Measurements from ENCODE around the gene AGRN.

AGRN gene

DNA sequence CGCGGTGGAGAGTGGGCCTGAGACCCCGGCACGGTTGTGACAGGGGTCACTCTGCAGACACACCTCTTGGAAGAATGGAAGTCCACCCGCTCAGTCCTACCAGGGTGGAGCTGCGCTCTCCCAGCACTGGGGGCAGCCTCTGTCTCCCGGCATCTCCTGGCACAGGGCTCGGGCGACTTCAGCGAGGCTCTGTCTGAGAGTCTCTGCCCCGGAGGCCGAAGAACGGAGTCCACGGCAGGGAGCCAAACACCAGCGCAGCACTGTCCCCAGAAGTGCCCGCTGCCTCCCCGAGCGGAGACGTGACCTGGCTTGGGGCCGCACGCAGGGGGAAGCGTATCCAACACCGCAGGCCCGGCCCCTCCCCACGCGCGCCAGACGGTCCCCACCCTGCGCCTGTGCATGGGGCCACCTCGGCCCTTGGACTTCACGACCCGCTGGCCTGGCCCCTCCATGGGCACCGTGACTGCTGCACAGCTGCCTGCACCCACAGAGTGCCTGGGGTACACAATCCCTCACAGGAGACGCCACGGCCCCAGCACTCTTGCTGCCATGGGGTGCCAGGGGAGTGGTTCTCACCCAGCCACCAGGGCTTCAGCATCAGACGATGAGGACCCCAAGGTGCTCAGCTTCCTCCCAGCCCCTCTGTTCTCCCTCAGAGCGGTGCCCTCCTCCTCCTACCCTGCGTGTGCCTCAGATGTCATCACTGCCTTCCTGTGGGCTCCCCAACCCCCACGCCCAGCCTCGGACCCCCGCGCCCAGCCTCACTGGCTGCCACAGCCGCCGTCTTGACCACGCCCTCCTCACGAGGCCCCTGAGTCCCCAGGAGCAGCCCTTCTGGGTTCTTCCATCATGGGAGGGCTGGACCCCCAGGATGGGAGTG lies 69.1 kb downstream of the AGRN start:
- H3K4me3 ChIP-seq (ENCODE audit: low read length) = no peak overlapping the region
- TF ChIP-seq, protein P1, sequence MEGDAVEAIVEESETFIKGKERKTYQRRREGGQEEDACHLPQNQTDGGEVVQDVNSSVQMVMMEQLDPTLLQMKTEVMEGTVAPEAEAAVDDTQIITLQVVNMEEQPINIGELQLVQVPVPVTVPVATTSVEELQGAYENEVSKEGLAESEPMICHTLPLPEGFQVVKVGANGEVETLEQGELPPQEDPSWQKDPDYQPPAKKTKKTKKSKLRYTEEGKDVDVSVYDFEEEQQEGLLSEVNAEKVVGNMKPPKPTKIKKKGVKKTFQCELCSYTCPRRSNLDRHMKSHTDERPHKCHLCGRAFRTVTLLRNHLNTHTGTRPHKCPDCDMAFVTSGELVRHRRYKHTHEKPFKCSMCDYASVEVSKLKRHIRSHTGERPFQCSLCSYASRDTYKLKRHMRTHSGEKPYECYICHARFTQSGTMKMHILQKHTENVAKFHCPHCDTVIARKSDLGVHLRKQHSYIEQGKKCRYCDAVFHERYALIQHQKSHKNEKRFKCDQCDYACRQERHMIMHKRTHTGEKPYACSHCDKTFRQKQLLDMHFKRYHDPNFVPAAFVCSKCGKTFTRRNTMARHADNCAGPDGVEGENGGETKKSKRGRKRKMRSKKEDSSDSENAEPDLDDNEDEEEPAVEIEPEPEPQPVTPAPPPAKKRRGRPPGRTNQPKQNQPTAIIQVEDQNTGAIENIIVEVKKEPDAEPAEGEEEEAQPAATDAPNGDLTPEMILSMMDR (conservative IDR thresholded peaks at IDR 0.05; ENCODE audit: low read depth, low read length) = no peak

GRCh38 chr1:1089731-1090423 lies 70.0 kb downstream of the AGRN start:
- no peak for DNase-seq (ENCODE audit: low read depth)
- no peak overlapping the region for H3K4me3 ChIP-seq (ENCODE audit: low read length)
- TF ChIP-seq, protein P1 (conservative IDR thresholded peaks at IDR 0.05; ENCODE audit: low read depth, low read length) = no peak

More for the DNA sequence above, 69.1 kb downstream of the AGRN start:
- no peak for DNase-seq (ENCODE audit: low read depth)

- TF ChIP-seq, protein P1 (conservative IDR thresholded peaks at IDR 0.05; ENCODE audit: low read depth, low read length) = no peak
- DNase-seq (ENCODE audit: low read depth) = no peak
- no peak overlapping the region for H3K4me3 ChIP-seq (ENCODE audit: low read length)
These were observed 70.8 kb downstream of the AGRN start for GRCh38 chr1:1090424-1091343.

DNA sequence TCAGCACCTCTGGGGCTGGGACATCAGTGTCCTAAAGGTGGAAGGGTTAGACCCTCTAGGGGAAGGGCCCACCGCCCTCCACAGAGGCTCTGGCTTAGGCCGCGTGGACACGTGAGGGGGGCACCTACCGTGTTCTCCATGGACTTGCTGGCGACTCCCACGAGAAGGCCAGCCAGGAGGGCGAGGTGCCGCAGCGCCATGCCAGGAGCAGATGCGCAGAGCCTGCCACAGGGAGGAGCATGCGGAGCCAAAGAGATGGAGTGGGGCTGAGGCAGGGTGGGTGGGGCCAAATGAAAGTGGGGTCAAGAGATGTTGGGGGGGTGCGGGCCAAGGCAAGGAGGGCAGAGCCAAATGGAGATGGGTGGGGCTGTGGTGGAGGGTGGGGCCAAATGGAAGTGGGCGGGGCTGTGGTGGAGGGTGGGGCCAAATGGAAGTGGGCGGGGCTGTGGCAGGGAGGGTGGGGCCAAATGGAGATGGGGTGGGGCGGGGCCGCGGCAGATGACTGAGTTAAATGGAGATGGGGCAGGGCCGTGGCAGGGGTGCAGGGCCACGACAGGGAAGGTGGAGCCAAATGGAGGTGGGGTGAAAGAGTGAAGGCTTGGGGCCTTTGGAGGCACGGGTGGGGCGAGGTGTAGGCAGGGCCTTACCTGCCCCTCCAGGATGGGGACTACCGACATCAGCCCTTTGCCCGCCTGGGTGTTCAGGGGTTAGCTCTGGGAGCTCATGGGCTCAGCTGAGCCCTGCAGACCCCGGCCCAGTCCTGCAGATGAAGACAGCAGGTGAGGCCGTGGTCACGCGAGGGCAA lies 71.6 kb downstream of the AGRN start:
- DNase-seq (ENCODE audit: low read depth) = no peak
- no peak overlapping the region for H3K4me3 ChIP-seq (ENCODE audit: low read length)
- TF ChIP-seq, protein P1 (conservative IDR thresholded peaks at IDR 0.05; ENCODE audit: low read depth, low read length) = no peak

DNA sequence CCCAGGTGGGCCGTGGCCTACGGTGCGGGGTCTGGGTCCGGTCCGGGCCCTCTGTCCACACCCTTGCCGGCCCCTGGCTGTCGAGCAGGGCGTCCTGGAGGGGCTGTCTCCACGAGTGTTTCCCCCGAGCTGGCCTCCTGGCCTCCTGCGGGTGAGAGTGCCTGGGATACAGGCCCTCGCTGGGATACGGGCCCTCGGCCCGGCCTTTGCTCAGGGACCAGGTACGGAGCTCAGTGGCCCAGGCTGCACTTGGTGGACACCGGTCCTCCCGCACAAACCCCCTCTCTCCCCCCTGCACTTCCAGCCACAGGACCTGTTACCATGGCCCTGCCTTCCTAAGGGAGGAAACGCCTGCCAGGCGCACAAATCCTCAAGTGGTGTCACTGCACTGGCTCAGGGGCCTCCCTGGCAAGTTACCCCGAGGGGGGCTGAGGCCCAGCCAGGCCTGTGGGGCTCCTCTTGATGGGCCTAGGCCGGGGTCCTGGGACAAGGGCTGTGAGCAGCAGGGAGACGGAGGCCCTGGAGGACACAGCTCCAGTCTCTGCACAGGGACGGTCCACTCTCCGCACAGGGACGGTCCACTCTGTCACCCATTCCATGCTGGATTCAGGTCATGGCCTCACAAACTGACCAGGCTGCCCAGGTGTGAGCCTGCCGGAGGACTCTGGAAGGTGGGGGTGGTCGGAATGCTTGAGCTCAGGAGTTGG lies 72.4 kb downstream of the AGRN start:
- TF ChIP-seq, protein P1 (conservative IDR thresholded peaks at IDR 0.05; ENCODE audit: low read depth, low read length) = no peak
- DNase-seq (ENCODE audit: low read depth) = no peak
- H3K4me3 ChIP-seq (ENCODE audit: low read length) = no peak overlapping the region

All from retinal pigment epithelial cell (primary cell).